HUDEP-2 (cell line): ENCODE data around the gene MAPK7.

ENCODE experiments used
- DNase-seq, 76 experiments: peaks; one replicate each; lab custom pipeline; 2025; ENCODE audit not compliant: unreplicated experiment in 76 of 76; lab: John Stamatoyannopoulos, UW

Gene MAPK7

GRCh38 chr17:19377602-19378415 is 489 bp upstream of the MAPK7 start:
- DNase-seq: peak; percentile 71 to 99 (median 96)

- no peak for DNase-seq
These were observed 1.2 kb downstream of the MAPK7 start for GRCh38 chr17:19379361-19380065.

GRCh38 chr17:19380481-19381301 is 2.4 kb downstream of the MAPK7 start:
- DNase-seq: no peak

- no peak for DNase-seq
These were observed 3.1 kb downstream of the MAPK7 start for GRCh38 chr17:19381361-19381740.

GRCh38 chr17:19381741-19382444 is 3.6 kb downstream of the MAPK7 start:
- DNase-seq: no peak

- DNase-seq: no peak
These were observed 4.5 kb downstream of the MAPK7 start for GRCh38 chr17:19382531-19383444.

- DNase-seq: no peak
These were observed 5.6 kb downstream of the MAPK7 start for GRCh38 chr17:19383681-19384470.

- DNase-seq: peak in 75 of 76 experiments; percentile 30 to 95 (median 87)
These were observed 6.6 kb downstream of the MAPK7 start for GRCh38 chr17:19384723-19385391.

GRCh38 chr17:19385521-19385983 is 7.3 kb downstream of the MAPK7 start:
- DNase-seq: no peak

- no peak for DNase-seq
These were observed 8.0 kb downstream of the MAPK7 start for GRCh38 chr17:19386051-19386929.

GRCh38 chr17:19386974-19387920 is 8.9 kb downstream of the MAPK7 start, which contains the start of gene MFAP4:
Gene MFAP4, minus strand, starts transcription at chr17:19387190. Its CDS starts 35 bp downstream, at chr17:19387155.
- DNase-seq: no peak

- DNase-seq: peak in 1 of 76 experiments; percentile 11
These were observed 9.7 kb downstream of the MAPK7 start for GRCh38 chr17:19387921-19388521.

GRCh38 chr17:19388791-19389785 is 10.8 kb downstream of the MAPK7 start:
- peak in 65 of 76 experiments; percentile 4 to 69 (median 31) for DNase-seq

GRCh38 chr17:19390951-19391350 is 12.7 kb downstream of the MAPK7 start:
- DNase-seq: no peak
